ENCODE results near the gene SNX32. TPM values are rescaled to one million over a fixed set of nuclear protein-coding genes. Genes with fewer than 3 reads are reported as not detected.

Gene SNX32
- total and polyA plus RNA-seq, 11 donors, result 0.11 to 0.54 (median 0.37) TPM; not detected in 5

GRCh38 chr11:65801153-65801987 is 32.4 kb upstream of the SNX32 start:
- Histone ChIP-seq H3K27me3 (peaks cover 8 to 85% (median 26%) of the 10 kb centered on the region in 9 donors), H3K4me3 (no peak overlapping the region), H3K9me3 (no peaks in the 10 kb centered on the region), H3K27ac (no peak overlapping the region), H3K4me1 (no peaks in the 10 kb centered on the region), H3K36me3 (no peaks in the 10 kb centered on the region)
- WGBS, 4 donors, result 77 to 84% (median 80%) methylated on average over 18 of the region's 18 CpGs
- TF ChIP-seq POLR2A (IDR thresholded peaks at IDR 0.05) (no peak), CTCF (IDR thresholded peaks at IDR 0.05) (no peak)
- ATAC-seq, result no peak
- peak in 1 of 5 donors; percentile 47 for DNase-seq
- intact Hi-C loops (cut with DNase I), result no loop called here

GRCh38 chr11:65802841-65803240 is 30.9 kb upstream of the SNX32 start:
- Histone ChIP-seq H3K4me1 (no peaks in the 10 kb centered on the region), H3K4me3 (no peak overlapping the region), H3K27me3 (peaks cover 8 to 80% (median 29%) of the 10 kb centered on the region in 9 donors), H3K27ac (no peak overlapping the region), H3K9me3 (no peaks in the 10 kb centered on the region), H3K36me3 (no peaks in the 10 kb centered on the region)
- ATAC-seq (no peak), DNase-seq (peak in 1 of 5 donors; percentile 17)
- intact Hi-C loops (cut with DNase I), result no loop called here
- WGBS, 4 donors, result 81 to 90% (median 87%) methylated on average over 9 of the region's 9 CpGs
- TF ChIP-seq CTCF (IDR thresholded peaks at IDR 0.05) (no peak), POLR2A (IDR thresholded peaks at IDR 0.05) (no peak)

DNA sequence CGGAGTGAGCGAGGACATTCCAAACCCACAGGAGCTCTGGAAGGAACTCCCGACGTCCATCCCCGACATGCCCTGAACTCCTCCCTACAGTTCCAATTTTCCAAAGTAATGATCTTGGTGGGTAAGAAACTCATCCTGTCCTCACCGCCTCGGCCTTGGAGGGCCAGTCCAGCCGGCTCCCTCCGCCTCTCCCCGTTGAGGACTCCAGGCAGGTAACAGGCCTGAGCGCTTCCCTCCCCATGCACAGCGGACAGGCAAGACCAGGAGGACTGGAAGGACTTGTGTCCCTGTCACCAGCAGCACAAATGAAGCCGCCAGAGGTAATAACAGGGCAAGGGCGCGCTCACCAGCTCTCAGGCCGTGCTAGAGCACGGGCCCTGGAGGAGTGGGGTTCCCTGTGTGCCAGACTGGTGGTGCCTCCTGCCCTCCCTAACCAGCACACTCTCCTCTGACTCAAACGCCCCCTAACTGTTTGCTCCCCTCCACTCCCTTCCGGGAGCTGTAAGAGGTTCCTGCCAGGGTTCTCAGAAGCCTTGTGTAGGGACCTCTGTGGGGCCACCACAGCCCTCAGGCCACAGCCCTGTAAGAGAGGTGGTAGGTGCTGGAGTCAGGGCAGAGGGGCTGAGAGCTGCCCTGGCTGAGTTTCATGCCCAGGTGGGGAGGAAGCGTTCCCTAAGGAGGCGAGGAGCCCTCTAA is 29.8 kb upstream of the SNX32 start:
- Histone ChIP-seq H3K4me1 (no peaks in the 10 kb centered on the region), H3K4me3 (no peak overlapping the region), H3K9me3 (no peaks in the 10 kb centered on the region), H3K36me3 (no peaks in the 10 kb centered on the region), H3K27ac (no peak overlapping the region), H3K27me3 (peaks cover 7 to 77% (median 29%) of the 10 kb centered on the region in 9 donors)
- no peak for TF ChIP-seq CTCF (IDR thresholded peaks at IDR 0.05)
- intact Hi-C loops (cut with DNase I), result no loop called here
- DNase-seq (no peak), ATAC-seq (no peak)
- 49 to 63% (median 60%) methylated on average over 16 to 21 of the region's 21 CpGs for WGBS, 4 donors

DNA sequence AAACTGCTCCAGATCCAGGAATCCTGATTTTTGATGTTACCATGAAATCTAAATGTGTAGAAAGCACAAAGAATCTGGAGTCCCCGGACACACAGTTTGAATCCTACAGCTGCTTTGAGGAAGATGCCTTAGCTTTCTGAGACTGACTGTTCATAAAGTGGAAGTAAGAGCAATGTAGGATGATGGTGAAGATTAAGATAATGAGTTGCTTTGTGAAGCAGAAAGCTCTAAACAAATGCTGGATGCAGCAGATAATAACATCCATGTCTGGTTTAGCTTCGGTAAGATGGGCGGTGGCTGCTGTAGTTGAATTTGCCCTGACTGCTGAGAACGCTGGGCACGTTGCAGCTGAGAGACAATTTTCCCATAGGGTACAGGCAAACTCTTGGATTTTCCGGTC is 26.8 kb upstream of the SNX32 start:
- intact Hi-C loops (cut with DNase I), result no loop called here
- no peak for ATAC-seq
- no peak for TF ChIP-seq POLR2A (IDR thresholded peaks at IDR 0.05)
- TF ChIP-seq CTCF (IDR thresholded peaks at IDR 0.05), result no peak

More for the DNA sequence above, 26.8 kb upstream of the SNX32 start:
- Histone ChIP-seq H3K9me3 (no peaks in the 10 kb centered on the region), H3K27me3 (peaks cover 4 to 54% (median 29%) of the 10 kb centered on the region in 9 donors), H3K27ac (no peak overlapping the region), H3K4me3 (no peak overlapping the region), H3K36me3 (no peaks in the 10 kb centered on the region), H3K4me1 (peaks cover 0 to 5% (median 0%) of the 10 kb centered on the region in 12 donors)
- no peak for DNase-seq
- 61 to 77% (median 71%) methylated on average over 6 of the region's 6 CpGs for WGBS, 4 donors
